Panc1 (cell line): Measurements from ENCODE around the gene ACD. TPM values are rescaled to one million over a fixed set of nuclear protein-coding genes. Genes with fewer than 3 reads are reported as not detected.

Experiments used
- ATAC-seq: fragments of 200-7000 bp; cut with Tn5 transposase; 2 replicates; pipeline ENCODE4 v1.9.1; 2020; ENCODE audit warnings: mild to moderate bottlenecking, moderate library complexity
- BruUV-seq: library from RNA; stranded (reverse); fragments of 400-500 nt; replicated peaks from 2 replicates; lab custom pipeline; 2021; lab: Mats Ljungman, UMichigan
- CTCF ChIA-PET: fragments of 300-600 bp; sonication (Branson Sonifier 250); formaldehyde crosslinking; loops from one replicate; lab custom pipeline; 2022; ENCODE audit warnings: antibody characterized with exemption; lab: Charles Lee
- POLR2A ChIA-PET: fragments of 300-600 bp; sonication (Branson Sonifier 250); formaldehyde crosslinking; loops from one replicate; lab custom pipeline; 2022; ENCODE audit warnings: antibody characterized with exemption; lab: Charles Lee
- DNase-seq: peaks from one replicate; pipeline ENCODE4 v3.0.0-alpha.2; 2010; ENCODE audit warnings: low read depth, low spot score
- H3K27ac ChIP-seq: 2 replicates; pipeline ENCODE4 v1.5.1; 2011; ENCODE audit warnings: mild to moderate bottlenecking, low read length, inconsistent platforms
- H3K27me3 ChIP-seq: fragments of 200-500 bp; sonication (Bioruptor generic); 2 replicates; pipeline ENCODE4 v1.6.0; 2014; ENCODE audit warnings: low read length, inconsistent platforms; ENCODE audit not compliant: control insufficient read depth, insufficient read depth
- H3K36me3 ChIP-seq: fragments of 200-500 bp; sonication (Bioruptor generic); 2 replicates; pipeline ENCODE4 v1.5.1; 2014; ENCODE audit warnings: inconsistent platforms, mild to moderate bottlenecking, low read length, moderate library complexity; ENCODE audit not compliant: control insufficient read depth, insufficient read depth
- H3K4me1 ChIP-seq: 2 replicates; pipeline ENCODE4 v1.5.1; 2011; ENCODE audit warnings: inconsistent platforms, mild to moderate bottlenecking, low read length, moderate library complexity; ENCODE audit not compliant: control insufficient read depth, insufficient read depth
- H3K4me3 ChIP-seq, 2 experiments: 2 replicates each; pipeline ENCODE4 v1.5.1; 2011 to 2012; ENCODE audit warnings: low read depth in 2 of 2, low read length in 2 of 2, mild to moderate bottlenecking in 2 of 2, inconsistent platforms in 1 of 2, moderate library complexity in 1 of 2
- H3K9me3 ChIP-seq: fragments of 200-500 bp; sonication (Bioruptor generic); 2 replicates; pipeline ENCODE4 v1.5.1; 2014; ENCODE audit warnings: low read depth, mild to moderate bottlenecking, inconsistent platforms, low read length, moderate library complexity; ENCODE audit not compliant: control insufficient read depth, insufficient read depth
- CTCF ChIP-seq: fragments of 450-650 bp; IDR thresholded peaks from 2 replicates; pipeline ENCODE4 v1.5.1; 2017; ENCODE audit warnings: mild to moderate bottlenecking
- POLR2AphosphoS5 ChIP-seq: IDR thresholded peaks from 2 replicates; pipeline ENCODE4 v1.6.1; 2012; ENCODE audit warnings: mild to moderate bottlenecking, low read depth, low read length, moderate library complexity
- REST ChIP-seq, 2 experiments: IDR thresholded peaks; 2 replicates each; pipeline ENCODE4 v1.6.1; 2011 to 2012; ENCODE audit warnings: low read depth in 2 of 2, control low read depth in 1 of 2, low read length in 1 of 2, mild to moderate bottlenecking in 1 of 2, moderate library complexity in 1 of 2; ENCODE audit not compliant: insufficient read depth in 1 of 2
- SIN3A ChIP-seq: IDR thresholded peaks from 2 replicates; pipeline ENCODE4 v1.6.1; 2012; ENCODE audit warnings: low read depth, mild to moderate bottlenecking, low read length, moderate library complexity, borderline replicate concordance; ENCODE audit not compliant: insufficient read depth
- TCF7L2 ChIP-seq: IDR thresholded peaks from 2 replicates; pipeline ENCODE4 v1.6.1; 2011; ENCODE audit warnings: mild to moderate bottlenecking, low read depth, low read length, inconsistent platforms
- in situ Hi-C: cut with HindIII; loops from 2 replicates; pipeline ENCODE4 v1.10.0; 2016; ENCODE audit warnings: low sequenced_read_pairs, low pct_unique_long_range_greater_than_20kb
- intact Hi-C: fragments of 100-400 bp; cut with micrococcal nuclease; formaldehyde crosslinking; loops from one replicate; pipeline ENCODE4 v1.10.0; 2022; ENCODE audit not compliant: unreplicated experiment
- total RNA-seq: library from RNA; stranded (reverse); gene quantifications from one replicate; pipeline ENCODE4 v1.2.1, GENCODE V29; 2021; ENCODE audit not compliant: unreplicated experiment

Gene ACD
- total RNA-seq, 1 experiment from 2014 or later, result 34.9 TPM

- H3K27me3 ChIP-seq, result no peaks in the 10 kb centered on the region
- no peak for ATAC-seq
- no peak overlapping the region for H3K27ac ChIP-seq
- ChIA-PET CTCF (no interaction called here), POLR2A (interaction anchor here (0.6 kb wide), 1 partner anchor 31 kb away, joined by 3 read pairs; no protein-coding TSS in a partner anchor)
- peaks cover 16% of the 10 kb centered on the region for H3K36me3 ChIP-seq
- H3K4me3 ChIP-seq, result no peak overlapping the region
- intact Hi-C loops (no loop called here), in situ Hi-C loops (no loop called here)
- BruUV-seq, result no TSS peak
- H3K9me3 ChIP-seq, result no peaks in the 10 kb centered on the region
- TF ChIP-seq CTCF (no peak; the same call in 1 of the 2 replicates), TCF7L2 (no peak), REST (IDR thresholded peaks at IDR 0.05; ENCODE audit: insufficient read depth in 1 of 2, low read depth in 2 of 2, low read length in 1 of 2) (no peak), SIN3A (no peak), POLR2AphosphoS5 (no peak)
- DNase-seq, result no peak
- no peaks in the 10 kb centered on the region for H3K4me1 ChIP-seq
Measured at GRCh38 chr16:67613808-67614207, 46.3 kb downstream of the ACD start.

- H3K27me3 ChIP-seq, result no peaks in the 10 kb centered on the region
- no peaks in the 10 kb centered on the region for H3K9me3 ChIP-seq
- H3K4me3 ChIP-seq, result no peak overlapping the region
- intact Hi-C loops, result no loop called here
- no peak overlapping the region for H3K27ac ChIP-seq
- peaks cover 10% of the 10 kb centered on the region for H3K36me3 ChIP-seq
- in situ Hi-C loops, result no loop called here
- DNase-seq, result no peak
- ChIA-PET POLR2A (no interaction called here), CTCF (no interaction called here)
- no peak for ATAC-seq
- no TSS peak for BruUV-seq
- TF ChIP-seq CTCF (no peak), REST (IDR thresholded peaks at IDR 0.05; ENCODE audit: insufficient read depth in 1 of 2, low read depth in 2 of 2, low read length in 1 of 2) (no peak), TCF7L2 (no peak), POLR2AphosphoS5 (no peak), SIN3A (no peak)
- H3K4me1 ChIP-seq, result no peaks in the 10 kb centered on the region
Measured at GRCh38 chr16:67608364-67608763, 51.7 kb downstream of the ACD start.

Other genes starting within 250 kb of the ACD start
- 7.8 TPM for gene ZDHHC1, start 243.8 kb downstream of the ACD start, total RNA-seq
- 0.77 TPM for gene HSD11B2, start 229.1 kb downstream of the ACD start, total RNA-seq
- 70.8 TPM for gene ATP6V0D1, start 179.1 kb downstream of the ACD start, total RNA-seq
- gene AGRP, start 176.7 kb downstream of the ACD start, total RNA-seq, result not detected
- gene RIPOR1, start 131.4 kb downstream of the ACD start, total RNA-seq, result 82.2 TPM
- 33.1 TPM for gene CTCF, start 97.7 kb downstream of the ACD start, total RNA-seq
- 2.0 TPM for gene CARMIL2, start 15.1 kb downstream of the ACD start, total RNA-seq
- gene PARD6A, start 700 bp upstream of the ACD start, total RNA-seq, result 10.8 TPM
- gene ENKD1, start 6.5 kb upstream of the ACD start, total RNA-seq, result 14.6 TPM
- 0.80 TPM for gene C16orf86, start 6.6 kb upstream of the ACD start, total RNA-seq
- gene GFOD2, start 59.1 kb upstream of the ACD start, total RNA-seq, result 15.1 TPM
- 13.4 TPM for gene RANBP10, start 146.3 kb upstream of the ACD start, total RNA-seq
- 1.6 TPM for gene TSNAXIP1, start 146.6 kb upstream of the ACD start, total RNA-seq
- 27.3 TPM for gene THAP11, start 182.1 kb upstream of the ACD start, total RNA-seq
- 119 TPM for gene NUTF2, start 186.7 kb upstream of the ACD start, total RNA-seq
- gene CENPT, start 187.4 kb upstream of the ACD start, total RNA-seq, result 43.4 TPM
- 85.3 TPM for gene EDC4, start 212.8 kb upstream of the ACD start, total RNA-seq
- 1.1 TPM for gene NRN1L, start 224.6 kb upstream of the ACD start, total RNA-seq
- 17.8 TPM for gene PSKH1, start 233.0 kb upstream of the ACD start, total RNA-seq